ENCODE data around the gene MAP6.

- TF ChIP-seq CTCF (IDR thresholded peaks at IDR 0.05) (no peak), POLR2A (IDR thresholded peaks at IDR 0.05) (no peak)
Observed at GRCh38 chr11:75572744-75573143, 96.1 kb downstream of the MAP6 start.

Data from Peyer's patch (tissue), 4 donors.